CD14-positive monocyte (primary cell): Measurements from ENCODE around the gene BCAN. TPM values are rescaled to one million over a fixed set of nuclear protein-coding genes. Genes with fewer than 3 reads are reported as not detected.

Experiments
- DNase-seq, 3 donors: peaks; one replicate each; pipeline ENCODE4 v3.0.0-alpha.2; 2011 to 2022
- H2AFZ ChIP-seq: 2 replicates; pipeline ENCODE4 v1.6.0; 2012; ENCODE audit warnings: mild to moderate bottlenecking, low read depth, low read length, inconsistent platforms; ENCODE audit not compliant: insufficient read depth, poor library complexity, severe bottlenecking
- H3K27ac ChIP-seq, 2 donors: 1 replicate in 1 of 2; 2 replicates in 1 of 2; pipeline ENCODE4 v1.5.1; 2012 to 2013; ENCODE audit warnings: low read length in 2 of 2, control low read depth in 1 of 2, inconsistent platforms in 1 of 2, low read depth in 1 of 2, mild to moderate bottlenecking in 1 of 2
- H3K27me3 ChIP-seq, 2 donors: one replicate each; pipeline versions ENCODE4 v1.6.0 to v1.6.1; 2011 to 2013; ENCODE audit warnings: low read length in 2 of 2; ENCODE audit not compliant: control insufficient read depth in 2 of 2, insufficient read depth in 2 of 2
- H3K36me3 ChIP-seq, 2 donors: replicated peaks in 1 of 2; 1 replicate in 1 of 2; 2 replicates in 1 of 2; pipeline versions ENCODE4 v1.5.1 to v1.6.1; 2012 to 2013; ENCODE audit warnings: low read length in 2 of 2, control low read depth in 1 of 2, inconsistent platforms in 1 of 2, mild to moderate bottlenecking in 1 of 2; ENCODE audit not compliant: insufficient read depth in 2 of 2, control insufficient read depth in 1 of 2
- H3K4me1 ChIP-seq, 2 donors: 1 replicate in 1 of 2; 2 replicates in 1 of 2; pipeline versions ENCODE4 v1.5.1 to v1.6.1; 2012 to 2013; ENCODE audit warnings: low read length in 2 of 2, control low read depth in 1 of 2, inconsistent platforms in 1 of 2, mild to moderate bottlenecking in 1 of 2, moderate library complexity in 1 of 2; ENCODE audit not compliant: insufficient read depth in 2 of 2, control insufficient read depth in 1 of 2
- H3K4me2 ChIP-seq: replicated peaks from 2 replicates; pipeline ENCODE3; 2012; ENCODE audit warnings: low read length, moderate library complexity, mild to moderate bottlenecking; ENCODE audit not compliant: poor library complexity, severe bottlenecking; ENCODE audit errors: extremely low read depth
- H3K4me3 ChIP-seq, 3 experiments: fragments of 200-600 bp in 1 of 3; sonication (generic) in 1 of 3; replicated peaks in 1 of 3; 1 replicate in 2 of 3; 2 replicates in 1 of 3; pipeline ENCODE4 v1.5.1; 2011 to 2013; ENCODE audit warnings: low read length in 3 of 3, mild to moderate bottlenecking in 3 of 3, control low read depth in 2 of 3, low read depth in 2 of 3, inconsistent platforms in 1 of 3, moderate library complexity in 1 of 3
- H3K79me2 ChIP-seq: 2 replicates; pipeline ENCODE4 v1.6.0; 2012; ENCODE audit warnings: mild to moderate bottlenecking, control low read depth, inconsistent platforms, low read length, moderate library complexity; ENCODE audit not compliant: insufficient read depth
- H3K9ac ChIP-seq: 2 replicates; pipeline ENCODE4 v1.6.0; 2017; ENCODE audit warnings: low read length, mild to moderate bottlenecking; ENCODE audit not compliant: insufficient read depth, poor library complexity, severe bottlenecking
- H3K9me3 ChIP-seq, 2 donors: replicated peaks in 1 of 2; 1 replicate in 1 of 2; 2 replicates in 1 of 2; pipeline versions ENCODE4 v1.5.1 to v1.6.1; 2012 to 2013; ENCODE audit warnings: low read length in 2 of 2, control low read depth in 1 of 2; ENCODE audit not compliant: control insufficient read depth in 1 of 2, insufficient read depth in 1 of 2
- H4K20me1 ChIP-seq: 2 replicates; pipeline ENCODE4 v1.6.0; 2012; ENCODE audit warnings: mild to moderate bottlenecking, low read length, control low read depth, moderate library complexity; ENCODE audit not compliant: insufficient read depth
- H3K27ac Mint-ChIP-seq, 7 donors: one replicate each; pipeline ENCODE4 v1.8.0; 2020; ENCODE audit warnings: mild to moderate bottlenecking in 7 of 7, mixed read lengths in 7 of 7, moderate library complexity in 6 of 7, inconsistent platforms in 2 of 7
- H3K27me3 Mint-ChIP-seq, 3 donors: one replicate each; pipeline ENCODE4 v1.8.0; 2021 to 2022; ENCODE audit warnings: low read depth in 3 of 3, mild to moderate bottlenecking in 3 of 3, mixed read lengths in 3 of 3, moderate library complexity in 3 of 3, inconsistent platforms in 1 of 3
- H3K36me3 Mint-ChIP-seq, 2 donors: one replicate each; pipeline ENCODE4 v1.8.0; 2020; ENCODE audit warnings: mixed read lengths in 2 of 2, inconsistent platforms in 1 of 2, mild to moderate bottlenecking in 1 of 2
- H3K4me1 Mint-ChIP-seq: one replicate; pipeline ENCODE4 v1.8.0; 2020; ENCODE audit warnings: mild to moderate bottlenecking, mixed read lengths
- H3K4me3 Mint-ChIP-seq, 2 donors: one replicate each; pipeline ENCODE4 v1.8.0; 2020; ENCODE audit warnings: mild to moderate bottlenecking in 2 of 2, mixed read lengths in 2 of 2, moderate library complexity in 1 of 2
- H3K9me3 Mint-ChIP-seq, 7 donors: one replicate each; pipeline ENCODE4 v1.8.0; 2020 to 2022; ENCODE audit warnings: mixed read lengths in 7 of 7, mild to moderate bottlenecking in 6 of 7, moderate library complexity in 6 of 7, inconsistent platforms in 2 of 7
- CTCF ChIP-seq: fragments of 200-600 bp; IDR thresholded peaks from one replicate; pipeline ENCODE4 v1.8.0; 2022; ENCODE audit warnings: antibody characterized with exemption, mild to moderate bottlenecking
- WGBS: methylation state at CpG from one replicate; pipeline ENCODE4 v1.1.5; 2013; ENCODE audit warnings: missing lambda C conversion rate; ENCODE audit not compliant: insufficient coverage; 5-methylcytosine and 5-hydroxymethylcytosine counted together
- intact Hi-C, 2 donors: fragments of 100-400 bp; cut with micrococcal nuclease; formaldehyde crosslinking; loops; one replicate each; pipeline versions ENCODE4 v1.15.0 to v1.15.1; 2023
- polyA plus RNA-seq, 3 donors: library from polyadenylated mRNA; depleted of rRNA in 1 of 3; unstranded in 2 of 3; stranded (reverse) in 1 of 3; fragments of 300-500 nt in 2 of 3; fragments of >200 nt in 1 of 3; fragmentation: Illumina TruSeq in 2 of 3; gene quantifications; 1 replicate in 2 of 3; 2 replicates in 1 of 3; pipeline ENCODE4 v1.2.3, GENCODE V29; 2012 to 2021

The BCAN gene
- polyA plus RNA-seq, 3 donors: not detected

GRCh38 chr1:156612666-156613065 lies 29.3 kb upstream of the BCAN start:
- no peak for TF ChIP-seq CTCF
- Histone ChIP-seq H3K36me3 (no peaks in the 10 kb centered on the region), H3K27ac (no peak overlapping the region), H3K4me3 (no peak overlapping the region), H3K27me3 (peaks cover 4 to 23% of the 10 kb centered on the region in 2 donors), H4K20me1 (no peaks in the 10 kb centered on the region), H3K4me1 (peaks cover 0 to 3% of the 10 kb centered on the region in 2 donors), H3K9ac (no peak overlapping the region), H3K9me3 (no peaks in the 10 kb centered on the region), H2AFZ (no peak overlapping the region), H3K79me2 (no peaks in the 10 kb centered on the region), H3K4me2 (no peak overlapping the region)
- H3K4me1 Mint-ChIP-seq: peaks cover 10% of the 10 kb centered on the region
- peak overlapping the region in 1 of 2 donors; percentile 13 for H3K4me3 Mint-ChIP-seq
- H3K27me3 Mint-ChIP-seq: peaks cover 28 to 60% (median 42%) of the 10 kb centered on the region in 3 donors
- WGBS: 7% methylated on average over 2 of the region's 3 CpGs
- intact Hi-C loops: no loop called here
- H3K27ac Mint-ChIP-seq: no peak overlapping the region
- H3K36me3 Mint-ChIP-seq: no peaks in the 10 kb centered on the region
- no peak for DNase-seq
- H3K9me3 Mint-ChIP-seq: peaks cover 0 to 7% (median 0%) of the 10 kb centered on the region in 7 donors

- H3K27ac Mint-ChIP-seq: no peak overlapping the region
- WGBS: no CpG with 5 or more reads among the region's 4 CpGs
- no peaks in the 10 kb centered on the region for H4K20me1 ChIP-seq
- no peak overlapping the region for H3K4me3 ChIP-seq
- H3K27me3 ChIP-seq: peaks cover 24 to 47% of the 10 kb centered on the region in 2 donors
- H2AFZ ChIP-seq: no peak overlapping the region
- no peaks in the 10 kb centered on the region for H3K4me1 ChIP-seq
- H3K4me1 Mint-ChIP-seq: peaks cover 6% of the 10 kb centered on the region
- no peak for TF ChIP-seq CTCF
- H3K36me3 Mint-ChIP-seq: no peaks in the 10 kb centered on the region
- H3K4me2 ChIP-seq: no peak overlapping the region
- no peaks in the 10 kb centered on the region for H3K79me2 ChIP-seq
- H3K9ac ChIP-seq: no peak overlapping the region
- H3K27me3 Mint-ChIP-seq: peaks cover 43 to 84% (median 53%) of the 10 kb centered on the region in 3 donors
- intact Hi-C loops: no loop called here
- peaks cover 0 to 7% (median 0%) of the 10 kb centered on the region in 7 donors for H3K9me3 Mint-ChIP-seq
- no peak for DNase-seq
- H3K4me3 Mint-ChIP-seq: no peak overlapping the region
- H3K36me3 ChIP-seq: no peaks in the 10 kb centered on the region
- H3K27ac ChIP-seq: no peak overlapping the region
- H3K9me3 ChIP-seq: no peaks in the 10 kb centered on the region
Measured at GRCh38 chr1:156615946-156616345, 26.0 kb upstream of the BCAN start.
